ENCODE results near the gene CATSPERB. TPM values are rescaled to one million over a fixed set of nuclear protein-coding genes. Genes with fewer than 3 reads are reported as not detected.

Gene CATSPERB
- total RNA-seq, 1 donor from 2014 or later = 2.5 TPM

DNA sequence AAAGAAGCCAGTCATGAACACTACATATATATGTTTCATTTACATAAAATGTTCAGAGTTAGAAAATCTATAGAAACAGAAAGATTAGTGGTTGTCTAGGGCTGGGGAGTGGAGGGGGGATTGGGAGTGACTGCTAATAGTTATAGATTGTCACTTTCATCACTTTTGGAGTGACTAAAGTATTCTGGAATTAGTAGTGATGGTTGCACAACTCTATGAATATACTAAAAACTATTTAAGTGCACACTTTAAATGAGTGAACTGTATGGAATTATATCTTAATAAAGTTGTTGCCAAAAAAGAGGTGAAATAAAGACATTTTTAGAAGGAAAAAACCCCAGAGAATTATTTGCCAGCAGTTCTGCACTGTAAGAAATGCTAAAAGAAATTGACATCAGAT is 9.5 kb downstream of the CATSPERB start:
- no peak overlapping the region for H3K27ac Mint-ChIP-seq
- H3K4me1 Mint-ChIP-seq (ENCODE audit: unreplicated experiment) = no peaks in the 10 kb centered on the region
- DNase-seq (ENCODE audit: extremely low spot score, unreplicated experiment) = no peak
- H3K4me3 Mint-ChIP-seq = no peak overlapping the region
- H3K9me3 Mint-ChIP-seq = no peaks in the 10 kb centered on the region
- no peaks in the 10 kb centered on the region for H3K36me3 Mint-ChIP-seq
- TF ChIP-seq, protein P1, sequence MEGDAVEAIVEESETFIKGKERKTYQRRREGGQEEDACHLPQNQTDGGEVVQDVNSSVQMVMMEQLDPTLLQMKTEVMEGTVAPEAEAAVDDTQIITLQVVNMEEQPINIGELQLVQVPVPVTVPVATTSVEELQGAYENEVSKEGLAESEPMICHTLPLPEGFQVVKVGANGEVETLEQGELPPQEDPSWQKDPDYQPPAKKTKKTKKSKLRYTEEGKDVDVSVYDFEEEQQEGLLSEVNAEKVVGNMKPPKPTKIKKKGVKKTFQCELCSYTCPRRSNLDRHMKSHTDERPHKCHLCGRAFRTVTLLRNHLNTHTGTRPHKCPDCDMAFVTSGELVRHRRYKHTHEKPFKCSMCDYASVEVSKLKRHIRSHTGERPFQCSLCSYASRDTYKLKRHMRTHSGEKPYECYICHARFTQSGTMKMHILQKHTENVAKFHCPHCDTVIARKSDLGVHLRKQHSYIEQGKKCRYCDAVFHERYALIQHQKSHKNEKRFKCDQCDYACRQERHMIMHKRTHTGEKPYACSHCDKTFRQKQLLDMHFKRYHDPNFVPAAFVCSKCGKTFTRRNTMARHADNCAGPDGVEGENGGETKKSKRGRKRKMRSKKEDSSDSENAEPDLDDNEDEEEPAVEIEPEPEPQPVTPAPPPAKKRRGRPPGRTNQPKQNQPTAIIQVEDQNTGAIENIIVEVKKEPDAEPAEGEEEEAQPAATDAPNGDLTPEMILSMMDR (conservative IDR thresholded peaks at IDR 0.05) = no peak
- no peaks in the 10 kb centered on the region for H3K27me3 Mint-ChIP-seq

DNA sequence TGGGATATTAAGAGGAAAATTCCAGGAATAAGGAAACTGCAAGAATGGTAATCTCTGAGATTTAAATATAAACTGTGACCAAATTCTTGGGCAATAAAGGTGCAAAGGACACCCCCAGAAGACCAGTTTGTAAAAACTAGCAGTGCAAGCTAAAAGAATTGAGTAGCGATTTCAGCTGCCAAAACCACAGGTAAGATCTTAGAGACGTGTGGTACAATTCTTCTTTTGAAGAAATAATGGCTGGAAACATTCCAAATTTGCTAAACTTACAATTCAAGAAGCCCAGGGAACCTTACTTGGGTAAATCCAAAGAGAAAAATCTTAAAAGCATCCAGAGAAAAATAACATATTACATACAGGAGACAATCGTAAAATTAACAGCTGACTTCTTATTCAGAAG is 12.0 kb downstream of the CATSPERB start:
- Mint-ChIP-seq H3K27me3 (no peaks in the 10 kb centered on the region), H3K4me1 (ENCODE audit: unreplicated experiment) (no peaks in the 10 kb centered on the region), H3K9me3 (no peaks in the 10 kb centered on the region), H3K4me3 (no peak overlapping the region), H3K36me3 (no peaks in the 10 kb centered on the region), H3K27ac (no peak overlapping the region)
- no peak for DNase-seq (ENCODE audit: extremely low spot score, unreplicated experiment)
- TF ChIP-seq, protein P1 (conservative IDR thresholded peaks at IDR 0.05) = no peak

DNA sequence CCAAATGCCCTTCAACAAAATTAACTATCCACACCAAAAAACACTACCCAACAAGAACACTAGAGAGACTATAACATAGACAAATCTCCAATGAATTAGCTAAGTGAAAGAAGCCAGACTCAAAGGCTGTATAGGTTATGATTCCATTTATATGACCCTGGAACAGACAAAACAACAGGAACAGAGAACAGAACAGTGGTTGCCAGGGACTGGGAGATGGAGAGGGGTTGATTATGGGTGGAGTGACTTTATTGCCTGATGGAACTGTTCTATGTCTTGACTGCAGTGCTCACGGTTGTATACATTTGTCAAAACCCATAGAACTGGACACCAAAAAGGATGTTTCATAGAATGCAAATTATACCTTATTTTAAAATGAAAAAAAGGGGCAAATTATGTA is 14.9 kb downstream of the CATSPERB start:
- Mint-ChIP-seq H3K4me3 (no peak overlapping the region), H3K9me3 (no peaks in the 10 kb centered on the region), H3K27ac (no peak overlapping the region), H3K27me3 (no peaks in the 10 kb centered on the region), H3K4me1 (ENCODE audit: unreplicated experiment) (no peaks in the 10 kb centered on the region), H3K36me3 (no peaks in the 10 kb centered on the region)
- DNase-seq (ENCODE audit: extremely low spot score, unreplicated experiment) = no peak
- TF ChIP-seq, protein P1 (conservative IDR thresholded peaks at IDR 0.05) = no peak

DNA sequence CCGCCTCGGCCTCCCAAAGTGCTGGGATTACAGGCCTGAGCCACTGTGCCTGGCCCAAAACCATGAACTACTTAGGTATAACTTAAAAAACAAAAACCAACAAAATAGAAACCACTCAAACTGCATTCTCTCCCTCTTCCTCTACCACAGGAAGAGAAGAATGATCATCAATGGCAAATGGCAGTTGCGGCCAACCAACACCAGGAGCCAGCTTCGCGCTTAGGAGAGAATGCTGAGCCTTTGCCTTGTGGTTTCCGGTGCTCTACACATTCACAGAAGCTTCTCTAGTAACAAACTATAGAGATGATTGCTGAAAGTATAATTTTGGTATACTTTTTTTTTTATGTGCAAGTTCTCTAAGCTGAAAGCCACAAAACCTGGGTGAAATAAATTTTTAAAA is 17.1 kb downstream of the CATSPERB start:
- no peak for DNase-seq (ENCODE audit: extremely low spot score, unreplicated experiment)
- TF ChIP-seq, protein P1 (conservative IDR thresholded peaks at IDR 0.05) = no peak
- no peaks in the 10 kb centered on the region for H3K36me3 Mint-ChIP-seq
- H3K9me3 Mint-ChIP-seq = no peaks in the 10 kb centered on the region
- H3K4me1 Mint-ChIP-seq (ENCODE audit: unreplicated experiment) = no peaks in the 10 kb centered on the region
- no peak overlapping the region for H3K27ac Mint-ChIP-seq
- no peak overlapping the region for H3K4me3 Mint-ChIP-seq
- no peaks in the 10 kb centered on the region for H3K27me3 Mint-ChIP-seq

DNA sequence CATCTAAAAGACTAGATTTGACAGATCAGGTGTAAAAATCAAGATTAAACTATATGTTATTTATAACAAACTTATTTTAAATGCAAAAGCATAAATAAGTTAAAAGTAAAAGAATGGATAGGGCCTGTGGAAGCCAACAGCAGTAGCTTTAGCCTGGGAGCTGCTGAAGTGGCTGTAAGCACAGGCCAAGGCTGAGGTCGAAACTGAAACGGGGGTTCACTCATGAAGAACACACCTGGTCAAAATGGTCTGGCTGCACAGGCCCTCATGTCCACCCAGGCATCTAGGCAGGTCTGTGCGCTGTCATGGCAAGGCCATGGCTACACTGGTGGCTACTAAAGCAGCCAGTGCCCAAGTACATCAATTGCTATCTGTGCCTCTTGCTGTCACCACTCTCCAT is 23.1 kb downstream of the CATSPERB start:
- Mint-ChIP-seq H3K27ac (no peak overlapping the region), H3K36me3 (no peaks in the 10 kb centered on the region), H3K4me1 (ENCODE audit: unreplicated experiment) (no peaks in the 10 kb centered on the region), H3K4me3 (no peak overlapping the region), H3K9me3 (no peaks in the 10 kb centered on the region), H3K27me3 (no peaks in the 10 kb centered on the region)
- no peak for DNase-seq (ENCODE audit: extremely low spot score, unreplicated experiment)
- TF ChIP-seq, protein P1 (conservative IDR thresholded peaks at IDR 0.05) = no peak

DNA sequence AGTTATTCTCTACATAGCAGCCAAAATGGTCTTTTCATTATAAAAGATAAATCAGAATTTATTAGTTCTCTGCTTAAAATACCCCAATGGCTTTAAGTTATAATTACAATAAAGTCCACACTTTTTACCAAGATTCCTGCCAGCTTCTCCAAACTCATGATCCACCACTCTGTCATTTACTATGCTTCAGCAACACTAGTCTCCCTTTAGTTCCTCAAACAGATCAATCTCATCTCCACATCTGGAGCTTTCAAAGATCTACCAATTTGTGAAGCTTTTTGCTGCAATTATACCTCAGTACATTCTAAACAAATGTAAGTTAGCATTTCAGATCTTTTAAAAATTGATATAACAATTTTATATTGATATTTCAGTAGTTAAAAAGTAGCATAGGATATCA is 24.9 kb downstream of the CATSPERB start:
- Mint-ChIP-seq H3K4me1 (ENCODE audit: unreplicated experiment) (no peaks in the 10 kb centered on the region), H3K4me3 (no peak overlapping the region), H3K27me3 (no peaks in the 10 kb centered on the region), H3K9me3 (no peaks in the 10 kb centered on the region), H3K27ac (no peak overlapping the region), H3K36me3 (no peaks in the 10 kb centered on the region)
- no peak for DNase-seq (ENCODE audit: extremely low spot score, unreplicated experiment)
- TF ChIP-seq, protein P1 (conservative IDR thresholded peaks at IDR 0.05) = no peak

Data from type B pancreatic cell (in vitro differentiated cells).